Endothelial cell of hepatic sinusoid (primary cell): ENCODE results near the gene FBXW12.
"Not testable (repeated sequence)": the region's sequence is repeated elsewhere in the genome, so short reads cannot be mapped to it uniquely, and the experiment has no call there.

Experiments used
- in situ Hi-C: cut with HindIII; loops from 2 replicates; pipeline ENCODE4 v1.10.0; 2017; ENCODE audit warnings: low sequenced_read_pairs

Gene FBXW12, protein sequence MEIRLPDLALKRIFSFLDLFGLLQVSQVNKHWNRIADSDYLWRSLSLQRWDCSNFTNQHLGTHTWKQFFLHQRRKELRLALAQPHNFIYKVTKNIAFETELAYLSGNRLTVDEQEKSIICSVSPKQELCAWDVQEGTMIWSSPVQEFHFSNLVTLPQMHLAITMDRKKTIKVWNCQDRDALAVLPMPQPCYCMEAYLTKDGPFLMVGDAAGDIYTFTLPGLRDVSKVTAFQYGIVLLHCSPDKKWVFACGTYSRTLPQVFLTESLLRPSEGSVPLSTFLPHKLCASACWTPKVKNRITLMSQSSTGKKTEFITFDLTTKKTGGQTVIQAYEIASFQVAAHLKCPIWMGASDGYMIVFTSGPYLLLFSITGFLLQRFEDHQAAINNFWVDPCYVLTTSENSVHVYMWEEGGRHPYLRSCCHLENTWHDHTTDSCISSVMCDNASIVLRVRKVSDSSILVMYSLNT

GRCh38 chr3:48371651-48372376 is at the start of gene FBXW12:
Gene FBXW12 (plus strand): TSS chr3:48372219. CDS start chr3:48372768, 549 bp downstream.
- in situ Hi-C loops: no loop called here

GRCh38 chr3:48331706-48332435 is 40.1 kb upstream of the FBXW12 start:
- in situ Hi-C loops: not testable (repeated sequence)

- in situ Hi-C loops: not testable (repeated sequence)
These were observed 38.4 kb upstream of the FBXW12 start, which contains the start of gene SPINK8 for GRCh38 chr3:48333346-48334245. Gene SPINK8 (minus strand): TSS chr3:48333661. CDS start chr3:48328341, 5,320 bp downstream.

GRCh38 chr3:48334605-48335004 is 37.4 kb upstream of the FBXW12 start:
- in situ Hi-C loops: no loop called here

DNA sequence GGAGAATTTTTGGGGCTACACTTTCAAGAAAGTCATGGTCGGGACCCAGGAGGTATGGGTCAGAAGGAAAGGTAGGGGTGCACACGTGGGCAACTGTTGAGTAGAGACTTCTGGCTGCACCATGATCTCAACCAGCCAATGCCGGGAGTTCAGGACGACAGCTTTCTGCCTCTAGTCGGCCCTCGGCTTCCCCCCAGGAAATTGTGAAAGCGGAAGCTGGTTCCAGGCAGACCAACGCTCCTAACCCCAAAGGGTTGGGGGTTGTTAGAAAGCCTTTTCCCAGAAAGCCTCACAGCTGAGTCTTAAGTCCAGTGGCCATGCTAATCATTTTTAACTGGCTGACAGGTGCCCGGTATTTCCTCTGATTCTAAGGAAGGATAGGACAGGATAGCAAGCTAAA is 36.7 kb upstream of the FBXW12 start:
- in situ Hi-C loops: not testable (repeated sequence)

GRCh38 chr3:48337536-48337935 is 34.5 kb upstream of the FBXW12 start:
- in situ Hi-C loops: not testable (repeated sequence)

GRCh38 chr3:48338635-48339034 is 33.4 kb upstream of the FBXW12 start:
- in situ Hi-C loops: no loop called here

DNA sequence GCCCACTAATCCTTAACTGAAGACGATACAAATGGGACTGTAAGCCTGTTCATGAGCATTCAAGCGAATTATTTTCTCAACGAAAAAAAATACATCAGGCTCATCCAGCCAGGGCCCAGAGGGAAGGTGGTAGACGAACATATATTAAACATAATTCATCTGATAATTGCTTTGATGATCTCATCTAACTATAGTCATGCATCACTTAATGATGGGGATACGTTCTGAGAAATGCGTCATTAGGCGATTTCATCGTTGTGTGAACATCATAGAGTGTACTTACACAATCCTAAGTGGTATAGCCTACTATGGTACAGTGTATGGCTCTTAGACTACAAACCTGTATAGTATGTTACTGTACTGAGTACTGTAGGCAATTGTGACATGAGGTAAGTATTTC is 28.6 kb upstream of the FBXW12 start:
- in situ Hi-C loops: loop anchor here (5.0 kb wide), 2 partner anchors 69 to 86 kb away; no protein-coding TSS in a partner anchor

- in situ Hi-C loops: loop anchor here (5.0 kb wide), 2 partner anchors 67 to 88 kb away; no protein-coding TSS in a partner anchor
These were observed 27.0 kb upstream of the FBXW12 start for GRCh38 chr3:48344867-48345507.

- in situ Hi-C loops: no loop called here
These were observed 26.0 kb upstream of the FBXW12 start for GRCh38 chr3:48345946-48346572.

DNA sequence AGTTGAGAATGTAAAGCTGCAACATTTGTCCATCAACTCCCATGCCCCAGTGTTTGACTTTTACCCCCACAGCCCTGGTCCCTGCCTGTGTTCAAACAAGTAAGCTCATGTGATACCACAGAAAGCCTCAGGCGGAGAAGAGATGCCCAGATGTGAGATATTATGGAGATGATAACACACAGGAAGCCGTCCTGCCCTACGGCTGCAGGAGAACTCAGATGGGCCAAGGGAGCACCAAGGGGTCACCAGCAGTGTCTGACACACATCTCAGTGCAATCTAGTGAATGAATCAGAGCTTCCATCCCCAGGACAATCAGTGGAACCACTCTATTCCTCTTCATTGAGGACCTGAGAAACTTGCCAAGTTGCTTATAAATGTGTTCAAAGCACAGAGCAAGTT is 24.5 kb upstream of the FBXW12 start:
- in situ Hi-C loops: no loop called here

GRCh38 chr3:48352546-48352945 is 19.5 kb upstream of the FBXW12 start:
- in situ Hi-C loops: no loop called here

DNA sequence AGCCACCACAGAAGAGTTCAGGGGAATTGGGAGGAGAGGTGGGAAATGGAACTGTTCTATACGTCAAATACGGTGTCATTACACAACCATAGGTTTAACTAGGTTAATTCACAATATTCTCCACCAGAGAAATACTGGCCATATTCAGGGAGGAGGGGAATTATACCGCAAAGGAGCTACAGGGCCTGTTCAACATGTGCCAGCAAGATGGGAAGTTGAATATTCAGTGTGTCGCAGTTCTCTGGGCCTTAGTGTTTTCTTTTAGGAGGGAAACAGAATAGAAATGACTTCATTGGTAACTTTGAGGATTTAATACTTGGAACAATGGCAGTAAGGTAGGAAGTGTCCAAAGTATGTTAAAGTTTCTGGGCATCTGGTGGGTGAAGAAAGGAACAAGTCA is 18.0 kb upstream of the FBXW12 start:
- in situ Hi-C loops: no loop called here

GRCh38 chr3:48356419-48356818 is 15.6 kb upstream of the FBXW12 start:
- in situ Hi-C loops: no loop called here

DNA sequence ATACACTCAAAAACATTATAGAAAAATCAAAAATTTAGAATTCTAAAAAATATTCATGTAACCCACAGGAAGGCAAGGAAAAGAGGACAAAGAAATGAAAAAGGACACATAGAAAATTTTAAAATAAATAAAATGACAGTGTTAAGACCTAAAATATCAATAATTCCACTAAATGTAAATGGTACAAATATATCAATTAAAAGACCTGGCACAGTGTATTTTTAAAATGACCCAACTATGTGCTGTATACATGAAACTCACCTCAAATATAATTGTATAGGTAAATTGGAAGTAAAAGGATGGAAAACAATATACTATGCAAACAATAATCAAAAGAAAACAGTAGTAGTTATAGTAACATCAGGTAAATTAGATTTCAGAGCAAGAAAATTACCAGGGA is 10.1 kb upstream of the FBXW12 start:
- in situ Hi-C loops: no loop called here

DNA sequence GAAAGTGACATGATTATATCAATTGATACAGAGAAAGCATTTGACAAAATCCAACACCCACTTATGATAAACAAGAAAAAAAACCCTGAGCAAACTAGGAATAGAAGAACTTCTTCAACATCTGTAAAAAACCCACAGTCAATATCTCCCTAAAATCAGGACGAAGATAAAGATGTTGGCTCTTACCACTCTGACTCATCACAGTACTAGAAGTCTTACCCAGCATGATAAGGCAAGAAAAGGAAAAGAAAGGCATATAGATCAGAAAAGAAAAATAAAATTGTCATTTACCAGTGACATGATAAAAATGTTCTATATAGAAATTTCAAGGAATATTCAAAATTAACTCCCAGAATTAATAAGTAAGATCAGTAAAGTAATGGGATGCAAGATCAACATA is 7.2 kb upstream of the FBXW12 start:
- in situ Hi-C loops: no loop called here

DNA sequence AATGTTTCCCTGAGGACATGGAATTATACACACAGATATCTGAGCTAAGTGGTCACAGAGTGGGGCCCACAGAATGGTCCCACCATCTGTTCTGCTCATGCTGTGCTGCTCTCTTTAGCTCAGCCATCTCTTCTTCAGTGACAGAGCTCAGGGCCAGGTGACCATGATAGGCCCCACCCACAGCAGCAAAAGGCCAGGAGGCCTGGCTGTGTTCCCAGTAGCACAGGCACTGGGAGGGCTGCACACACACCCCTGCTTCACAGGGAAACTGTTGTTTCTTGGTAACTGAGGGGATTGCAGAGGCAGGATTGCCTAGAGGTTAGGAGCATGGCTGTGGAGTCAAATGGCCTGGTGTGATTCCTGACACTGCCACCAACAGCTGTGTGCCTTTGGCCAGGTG is 4.8 kb upstream of the FBXW12 start:
- in situ Hi-C loops: no loop called here

DNA sequence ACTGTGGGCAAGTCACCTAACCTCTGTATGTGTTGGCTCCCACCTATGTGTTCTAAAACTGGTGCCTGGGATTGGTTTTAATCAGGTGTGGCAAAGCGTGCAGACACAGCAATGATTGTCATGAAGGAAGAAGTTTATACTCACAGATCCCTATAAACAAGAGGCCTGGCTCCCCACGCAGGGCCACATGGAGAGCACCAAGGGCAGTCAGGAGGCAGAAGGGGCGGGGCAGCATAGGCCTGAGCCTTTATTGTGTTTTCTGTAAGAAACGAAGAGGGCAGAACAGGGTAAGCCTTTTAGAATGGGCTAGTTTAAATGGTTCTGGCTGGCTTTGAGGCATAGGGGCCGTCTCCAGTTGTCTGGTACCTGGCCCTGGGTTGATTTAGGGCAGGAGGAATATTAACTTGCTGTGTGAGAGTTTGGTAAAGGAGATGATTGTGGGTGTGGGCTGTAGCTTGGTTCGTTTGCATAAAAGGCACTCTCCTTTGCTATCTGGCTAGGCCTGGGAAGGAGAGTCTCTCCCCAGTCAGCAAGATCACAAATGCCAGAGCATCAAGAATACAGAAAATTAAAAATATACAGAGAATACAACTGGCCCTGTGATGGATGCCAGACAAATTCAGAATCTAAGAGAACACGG is 2.2 kb upstream of the FBXW12 start:
- in situ Hi-C loops: no loop called here

DNA sequence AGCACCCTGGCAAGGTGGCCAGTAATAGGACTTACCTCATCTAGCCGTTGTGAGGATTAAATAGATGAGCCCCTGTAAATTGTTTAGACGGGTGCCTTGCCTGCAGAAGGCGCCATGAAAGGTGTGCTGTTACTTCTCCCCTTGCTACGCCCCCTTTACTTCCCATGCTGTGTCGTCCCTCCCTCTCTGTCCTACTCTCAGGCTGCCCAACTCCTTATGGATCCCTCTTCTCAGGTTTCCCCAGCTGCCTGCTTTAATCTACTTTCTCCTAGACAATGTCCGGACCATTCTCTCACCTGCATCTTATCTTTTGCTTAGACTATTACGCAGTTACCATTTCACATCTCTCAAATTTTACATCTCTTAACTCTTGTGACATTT is 1.7 kb upstream of the FBXW12 start:
- in situ Hi-C loops: no loop called here
